NCI-H2227 treated with DMSO at 0.1 percent for 48 hours (cell line): Measurements from ENCODE around the gene LRRC46.

Source experiments
- DNase-seq: peaks from one replicate; lab custom pipeline; 2025; lab: John Stamatoyannopoulos, UW

LRRC46 gene, protein sequence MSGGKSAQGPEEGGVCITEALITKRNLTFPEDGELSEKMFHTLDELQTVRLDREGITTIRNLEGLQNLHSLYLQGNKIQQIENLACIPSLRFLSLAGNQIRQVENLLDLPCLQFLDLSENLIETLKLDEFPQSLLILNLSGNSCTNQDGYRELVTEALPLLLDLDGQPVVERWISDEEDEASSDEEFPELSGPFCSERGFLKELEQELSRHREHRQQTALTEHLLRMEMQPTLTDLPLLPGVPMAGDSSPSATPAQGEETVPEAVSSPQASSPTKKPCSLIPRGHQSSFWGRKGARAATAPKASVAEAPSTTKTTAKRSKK

DNA sequence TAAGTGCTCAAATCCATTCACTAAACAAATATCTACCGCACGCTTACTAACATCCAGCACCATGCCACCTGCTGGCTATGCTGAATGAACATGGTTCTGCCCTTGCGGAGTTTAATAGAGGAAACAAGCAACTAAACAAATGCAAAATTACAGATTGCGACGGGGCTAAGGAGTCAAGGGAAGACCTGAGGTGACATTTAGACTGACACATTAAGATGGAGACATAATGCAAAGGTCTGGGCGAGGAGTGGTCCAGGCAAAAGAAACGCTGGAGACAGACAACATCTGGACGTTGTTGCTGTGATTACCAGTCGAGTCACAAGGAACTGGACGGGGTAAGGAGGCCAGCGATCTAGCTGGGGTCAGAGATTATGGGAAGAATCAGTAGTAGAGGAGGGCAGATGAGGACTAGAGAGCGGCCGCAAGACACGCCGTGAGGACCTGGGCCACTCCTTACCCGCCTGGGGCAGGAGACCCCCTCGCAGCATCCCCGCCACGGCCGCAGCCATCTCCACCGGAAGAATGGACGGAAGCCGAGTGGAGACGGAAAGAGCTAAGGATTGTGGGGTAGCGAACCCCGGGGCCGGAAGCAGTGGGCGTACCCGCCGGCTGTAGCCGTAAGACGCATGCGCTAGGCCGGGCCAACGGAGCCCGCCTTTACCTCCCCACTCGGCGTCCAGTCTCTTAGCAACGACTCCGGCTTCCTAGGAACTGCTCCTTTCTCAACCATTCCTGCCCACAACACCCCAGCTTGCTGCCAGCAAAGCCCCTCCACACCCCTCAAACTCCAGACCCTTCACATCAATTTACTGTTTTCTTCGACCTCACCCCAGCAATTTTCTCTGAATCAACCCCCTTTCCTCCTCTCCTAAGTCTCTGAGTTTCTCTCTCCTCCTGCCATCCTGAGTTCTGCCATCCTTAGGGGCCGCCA is at the start of gene LRRC46, which contains the start of gene MRPL10:
Gene LRRC46, plus strand, starts transcription at position 668 of the 931 bp plus-strand sequence. CDS start 320 bp downstream, outside the sequence.
Gene MRPL10, minus strand, starts transcription at position 539 of the 931 bp plus-strand sequence. Its CDS starts 30 bp downstream, at position 509.
- peak; percentile 97 for DNase-seq

- no peak for DNase-seq
These were observed 45.8 kb upstream of the LRRC46 start for GRCh38 chr17:47785538-47786123.

GRCh38 chr17:47789611-47790561 is 41.6 kb upstream of the LRRC46 start:
- peak; percentile 52 for DNase-seq

- no peak for DNase-seq
These were observed 40.4 kb upstream of the LRRC46 start for GRCh38 chr17:47791025-47791424.

DNA sequence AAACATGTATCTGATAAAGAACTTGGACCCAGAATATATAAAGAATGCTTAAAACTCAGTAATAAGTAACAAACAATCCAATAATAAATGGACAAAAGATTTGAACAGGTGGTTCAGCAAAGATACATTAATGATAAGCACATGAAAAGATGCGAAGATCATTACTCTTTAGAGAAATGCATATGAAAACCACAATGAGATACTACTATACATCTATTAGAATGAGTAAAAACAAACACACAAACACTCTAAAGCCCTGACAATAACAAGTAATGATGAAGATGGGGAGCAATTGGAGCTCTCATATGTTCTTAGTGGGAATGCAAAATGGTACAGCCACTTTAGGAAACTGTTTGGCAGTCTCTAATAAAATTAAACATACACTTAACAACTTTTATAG is 39.0 kb upstream of the LRRC46 start:
- DNase-seq, result no peak

DNA sequence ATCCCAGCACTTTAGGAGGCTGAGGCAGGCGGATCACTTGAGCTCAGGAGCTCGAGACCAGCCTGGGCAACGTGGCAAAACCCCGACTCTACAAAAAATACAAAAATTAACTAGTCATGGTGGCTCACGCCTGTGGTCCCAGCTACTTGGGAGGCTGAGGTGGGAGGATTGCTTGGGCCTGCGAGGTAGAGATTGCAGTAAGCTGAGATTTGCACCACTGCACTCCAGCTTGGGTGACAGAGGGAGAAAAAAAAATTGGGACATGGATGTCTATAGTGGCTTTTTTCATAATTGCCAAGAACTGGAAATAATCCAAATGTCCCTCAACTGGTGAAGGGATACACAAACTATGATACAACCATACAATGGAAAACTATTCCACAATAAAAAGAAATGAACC is 38.5 kb upstream of the LRRC46 start:
- no peak for DNase-seq

- DNase-seq, result no peak
These were observed 33.7 kb upstream of the LRRC46 start for GRCh38 chr17:47797797-47798196.

GRCh38 chr17:47800686-47801085 is 30.8 kb upstream of the LRRC46 start:
- no peak for DNase-seq

- DNase-seq, result no peak
These were observed 30.2 kb upstream of the LRRC46 start for GRCh38 chr17:47801176-47801765.

GRCh38 chr17:47801906-47802305 is 29.6 kb upstream of the LRRC46 start:
- no peak for DNase-seq

DNA sequence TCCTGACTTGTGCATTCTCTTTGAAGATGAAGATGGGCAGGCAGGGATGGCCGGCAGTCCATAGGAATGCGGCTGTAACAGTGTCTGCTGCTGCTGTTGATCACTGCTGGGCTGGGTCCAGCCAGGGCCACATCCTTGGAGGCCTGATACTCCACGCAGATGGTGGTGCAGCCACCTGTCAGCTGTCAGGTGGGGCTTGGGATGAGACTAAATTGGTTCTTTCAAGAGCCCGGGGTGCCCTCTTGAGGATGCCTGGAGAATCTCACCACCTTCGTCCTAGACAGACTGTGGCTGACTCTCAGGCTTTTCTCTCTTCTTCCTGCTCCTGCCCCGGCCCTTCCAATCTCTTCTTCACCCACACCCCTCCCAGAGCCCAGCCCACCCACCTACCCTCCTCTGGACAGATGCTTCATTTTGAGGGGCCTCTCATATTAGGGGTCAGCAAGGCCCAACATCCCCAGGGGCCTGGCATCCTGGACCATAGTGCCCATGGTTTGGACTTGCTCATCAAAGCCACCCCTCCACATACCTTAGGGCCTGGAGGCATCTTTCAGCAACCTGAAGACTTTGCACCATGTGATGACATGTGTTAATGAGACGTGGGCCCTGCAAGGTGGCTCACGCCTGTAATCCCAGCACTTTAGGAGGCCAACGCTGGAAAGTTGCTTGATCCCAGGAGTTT is 29.0 kb upstream of the LRRC46 start:
- DNase-seq, result peak; percentile 63

- DNase-seq, result no peak
These were observed 28.3 kb upstream of the LRRC46 start for GRCh38 chr17:47803201-47803600.

- no peak for DNase-seq
These were observed 27.7 kb upstream of the LRRC46 start for GRCh38 chr17:47803751-47804150.

DNA sequence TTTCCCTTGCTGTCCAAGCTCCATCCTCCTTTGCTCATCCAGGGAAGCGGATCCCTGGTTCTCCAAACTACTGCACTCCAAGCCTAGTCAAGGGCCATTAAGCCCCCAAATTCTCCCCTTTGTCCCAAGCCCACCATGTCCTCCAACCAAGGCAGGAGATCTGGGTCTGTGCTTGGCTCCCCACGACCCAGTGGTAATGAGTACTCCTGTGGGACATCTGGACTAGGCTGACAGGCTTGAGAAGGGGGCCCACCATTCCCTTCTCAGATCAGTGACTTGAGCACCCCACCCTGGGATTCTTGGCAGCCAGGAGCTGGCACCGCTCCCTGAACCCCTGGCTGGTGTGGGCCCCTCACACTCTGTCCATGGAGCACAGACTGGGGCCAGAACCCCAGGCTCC is 27.0 kb upstream of the LRRC46 start:
- no peak for DNase-seq

- DNase-seq, result no peak
These were observed 25.2 kb upstream of the LRRC46 start for GRCh38 chr17:47806026-47806912.

DNA sequence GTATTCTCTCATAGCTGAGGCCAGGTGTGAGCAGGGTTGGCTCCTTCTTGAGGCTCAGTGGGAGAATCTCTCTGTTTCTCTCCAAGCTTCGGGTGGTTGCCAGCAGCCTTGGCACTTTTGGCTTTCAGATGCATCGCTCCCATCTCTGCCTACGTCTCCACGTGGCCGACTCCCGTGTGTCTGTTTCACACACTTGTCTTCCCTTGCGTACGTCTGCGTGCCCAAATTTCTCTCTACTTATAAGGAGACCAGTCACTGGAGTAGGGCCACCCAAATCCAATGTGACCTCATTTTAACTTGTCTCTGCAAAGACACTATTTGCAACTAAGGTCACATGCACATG is 24.6 kb upstream of the LRRC46 start:
- DNase-seq, result no peak

DNA sequence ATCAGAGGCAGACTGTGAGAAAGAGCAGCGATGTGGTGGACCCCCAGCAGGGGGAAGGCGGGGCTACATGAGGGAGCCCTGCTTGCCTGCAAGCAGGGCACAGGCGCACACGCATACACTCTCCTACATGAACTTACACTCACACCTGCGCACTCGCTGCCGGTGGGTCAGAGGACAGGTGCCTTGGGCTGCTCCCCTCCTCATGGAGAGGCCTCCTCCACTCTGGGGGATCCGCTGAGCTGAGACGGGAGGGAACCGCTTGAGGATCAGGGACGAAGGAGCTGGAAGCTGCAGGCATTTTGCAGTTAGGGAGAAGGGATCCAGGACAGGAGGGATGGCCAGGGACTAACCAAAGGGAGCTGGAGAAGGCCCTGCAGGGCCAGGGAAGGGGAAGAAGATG is 24.0 kb upstream of the LRRC46 start:
- DNase-seq, result no peak

DNA sequence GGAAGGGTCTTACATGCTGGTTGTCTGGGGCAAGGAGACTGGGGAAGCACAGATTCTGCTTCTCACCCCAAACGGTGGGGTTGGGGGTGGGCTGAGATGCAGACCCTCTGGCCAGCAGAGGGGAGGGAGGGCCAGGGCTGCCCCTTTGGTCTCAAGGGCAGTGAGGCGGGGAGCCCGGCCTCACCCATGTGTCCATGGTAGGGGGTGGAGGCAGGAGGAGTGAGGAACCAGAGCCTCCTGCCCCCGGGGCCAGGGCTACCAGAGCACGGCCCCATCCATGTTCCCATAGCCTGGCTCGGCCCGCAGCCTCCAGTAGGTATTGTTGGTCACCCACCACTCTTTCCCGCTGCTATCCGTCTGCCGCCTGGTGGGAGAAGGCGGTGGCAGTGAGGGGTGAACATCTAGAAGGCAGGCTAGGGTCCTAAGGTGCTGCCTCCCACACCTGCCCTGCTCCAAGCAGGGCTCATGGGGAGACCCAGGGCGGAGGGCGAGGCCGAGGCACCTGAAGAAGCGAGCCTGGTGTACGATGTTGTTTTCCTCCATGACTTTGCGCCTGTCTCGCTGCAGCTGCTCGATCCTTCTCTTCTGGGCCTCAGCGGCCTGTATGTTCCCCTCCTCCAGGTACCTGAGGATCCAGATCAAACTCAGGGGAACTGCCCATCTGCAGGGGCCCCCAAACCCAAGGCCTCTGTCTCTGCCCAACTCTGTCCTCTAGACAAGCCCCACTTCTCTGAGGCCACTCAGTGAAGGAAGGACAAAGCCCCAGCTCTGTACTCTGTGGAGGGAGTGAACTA is 23.2 kb upstream of the LRRC46 start:
- no peak for DNase-seq
